ENCODE data around the gene TMEM25. TPM values are rescaled to one million over a fixed set of nuclear protein-coding genes. Genes with fewer than 3 reads are reported as not detected.
A peak's percentile ranks its signal among the peaks of the same experiment; 100 is the strongest.
"Not testable (repeated sequence)": the region's sequence is repeated elsewhere in the genome, so short reads cannot be mapped to it uniquely, and the experiment has no call there.

Gene TMEM25
- total RNA-seq, 2 donors from 2014 or later = 20.5 to 22.8 TPM

DNA sequence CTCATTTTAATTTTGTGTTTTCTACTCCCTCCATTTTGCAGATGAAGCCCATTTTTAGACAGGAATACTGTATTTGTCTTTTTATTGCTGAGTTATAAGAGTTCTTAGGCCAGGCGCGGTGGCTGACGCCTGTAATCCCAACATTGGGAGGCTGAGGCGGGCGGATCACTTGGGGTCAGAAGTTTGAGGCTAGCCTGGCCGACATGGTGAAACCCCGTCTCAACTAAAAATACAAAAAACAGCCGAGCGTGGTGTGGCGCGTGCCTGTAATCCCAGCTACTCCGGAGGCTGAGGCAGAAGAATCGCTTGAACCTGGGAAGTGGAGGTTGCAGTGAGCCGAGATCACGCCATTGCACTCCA, 40.7 kb downstream of the TMEM25 start:
- DNase-seq (ENCODE audit: low spot score); intact Hi-C loops (cut with DNase I): not testable (repeated sequence)

DNA sequence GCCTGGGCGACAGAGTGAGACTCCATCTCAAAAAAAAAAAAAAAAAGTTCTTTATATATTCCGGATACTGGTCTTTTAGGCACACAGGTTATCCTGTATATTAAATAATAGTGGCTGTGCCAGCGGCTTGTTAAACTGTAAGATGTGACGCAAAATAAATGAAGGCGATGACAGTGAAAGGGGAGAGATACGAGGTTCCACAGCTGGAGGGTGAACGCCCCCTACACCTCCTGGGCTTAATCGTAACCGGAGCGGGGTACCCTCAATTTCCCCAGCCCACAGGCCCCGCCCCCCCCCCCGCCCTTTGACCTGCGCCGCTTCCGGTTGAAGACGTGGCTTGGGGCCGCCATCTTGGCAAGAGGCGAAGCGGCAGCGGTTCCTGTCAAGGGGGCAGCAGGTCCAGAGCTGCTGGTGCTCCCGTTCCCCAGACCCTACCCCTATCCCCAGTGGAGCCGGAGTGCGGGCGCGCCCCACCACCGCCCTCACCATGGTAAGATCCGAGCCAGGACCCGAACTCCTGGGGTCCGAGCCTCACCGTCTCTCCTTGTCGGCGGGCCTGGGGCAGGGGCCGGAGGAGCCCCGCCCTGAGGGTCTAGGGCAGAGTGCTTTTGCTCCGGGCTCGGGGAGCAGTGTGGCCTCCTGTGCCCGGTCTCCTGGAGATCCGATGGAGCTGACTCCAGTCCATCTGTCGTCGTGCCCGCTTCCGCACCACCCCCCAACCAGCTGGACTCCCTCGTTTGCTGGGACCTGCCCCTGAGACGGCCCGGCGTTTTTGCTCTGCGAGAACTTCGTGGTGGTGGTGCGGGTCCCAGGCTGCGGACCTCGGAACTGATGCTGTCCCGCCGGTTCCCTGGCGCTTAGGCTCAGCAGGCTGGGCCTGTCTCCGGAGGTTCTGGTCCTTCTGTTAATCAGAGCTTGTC, 41.3 kb downstream of the TMEM25 start, which contains the start of gene ARCN1:
ARCN1 (plus strand) TSS at position 349 of the 920 bp plus-strand sequence; CDS start at position 488, 139 bp downstream.
- intact Hi-C loops (cut with DNase I) = no loop called here
- DNase-seq (ENCODE audit: low spot score) = peak; percentile 94

GRCh38 chr11:118572981-118573550, 42.1 kb downstream of the TMEM25 start:
- no peak for DNase-seq (ENCODE audit: low spot score)
- intact Hi-C loops (cut with DNase I) = no loop called here

DNA sequence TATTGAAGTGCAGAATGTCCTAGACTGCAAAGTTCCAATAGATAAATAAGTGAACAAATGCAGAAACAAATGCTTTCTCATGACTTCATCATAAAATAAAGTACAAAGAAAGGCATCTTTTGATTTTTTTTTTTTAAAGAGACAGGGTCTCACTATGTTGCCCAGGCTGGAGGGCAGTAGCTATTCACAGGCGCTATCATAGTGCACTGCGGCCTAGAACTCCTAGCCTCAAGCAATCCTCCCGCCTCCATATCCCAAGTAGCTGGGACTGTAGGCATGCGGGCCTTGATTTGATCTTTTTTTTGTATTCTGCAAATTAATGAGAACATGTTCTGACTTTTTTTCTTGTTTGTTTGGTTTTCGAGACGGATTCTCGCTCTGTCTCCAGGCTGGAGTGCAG, 43.6 kb downstream of the TMEM25 start:
- DNase-seq (ENCODE audit: low spot score) = no peak
- intact Hi-C loops (cut with DNase I) = no loop called here

DNA sequence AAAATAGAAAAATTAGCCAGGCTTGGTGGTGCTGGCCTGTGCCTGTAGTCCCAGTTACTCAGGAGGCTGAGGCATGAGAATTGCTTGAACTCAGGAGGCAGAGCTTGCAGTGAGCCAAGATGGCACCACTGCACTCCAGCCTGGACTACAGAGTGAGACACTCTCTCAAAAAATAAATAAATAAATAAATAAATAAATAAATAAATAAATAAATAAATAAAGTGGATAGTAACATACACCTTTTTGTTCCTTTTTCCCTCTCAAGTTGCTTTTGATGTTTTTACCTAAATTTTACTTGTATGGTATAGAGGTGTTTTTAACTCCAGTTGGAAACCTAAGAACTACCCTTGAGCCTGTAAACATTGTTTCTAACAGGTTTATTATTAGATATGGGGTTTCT, 47.0 kb downstream of the TMEM25 start:
- not testable (repeated sequence) for DNase-seq (ENCODE audit: low spot score)

GRCh38 chr11:118581057-118581456, 50.1 kb downstream of the TMEM25 start:
- DNase-seq (ENCODE audit: low spot score) = no peak
- intact Hi-C loops (cut with DNase I) = no loop called here

More for the DNA sequence above, 47.0 kb downstream of the TMEM25 start:
- intact Hi-C loops (cut with DNase I) = not testable (repeated sequence)

Other genes starting within 250 kb of the TMEM25 start
- gene CD3E, start 226.5 kb upstream of the TMEM25 start, total RNA-seq = 1 to 10 TPM; 1.3 to 1.8 TPM
- 1 to 10 TPM in 1 of 2 donors, not detected in 1; 1.2 TPM for gene CD3D, start 188.5 kb upstream of the TMEM25 start, total RNA-seq
- 1 to 10 TPM in 1 of 2 donors, under 1 TPM in 1; 0.57 to 1.1 TPM for gene CD3G, start 186.8 kb upstream of the TMEM25 start, total RNA-seq
- gene UBE4A, start 171.6 kb upstream of the TMEM25 start, total RNA-seq = 10 to 100 TPM; 31.1 to 34.1 TPM
- 100 to 1,000 TPM; 121 to 146 TPM for gene ATP5MG, start 129.6 kb upstream of the TMEM25 start, total RNA-seq
- 10 to 100 TPM; 47.3 to 59.7 TPM for gene KMT2A, start 94.7 kb upstream of the TMEM25 start, total RNA-seq
- under 1 TPM in 1 of 2 donors, not detected in 1; 0.43 TPM for gene TTC36, start 3.7 kb upstream of the TMEM25 start, total RNA-seq
- gene IFT46, start 34.7 kb downstream of the TMEM25 start, total RNA-seq = 10 to 100 TPM; 15.9 TPM
- 100 to 1,000 TPM; 148 to 176 TPM for gene ARCN1, start 41.2 kb downstream of the TMEM25 start, total RNA-seq
- 100 to 1,000 TPM; 155 to 201 TPM for gene PHLDB1, start 76.4 kb downstream of the TMEM25 start, total RNA-seq
- gene TREH, start 148.5 kb downstream of the TMEM25 start, total RNA-seq = not detected